ENCODE results near the gene LINGO3. TPM values are rescaled to one million over a fixed set of nuclear protein-coding genes. Genes with fewer than 3 reads are reported as not detected.

LINGO3 gene
- total and polyA plus RNA-seq, 2 experiments from 2014 or later = not detected

GRCh38 chr19:2269244-2270156, 38.5 kb downstream of the LINGO3 start:
- Histone ChIP-seq H3F3A (ENCODE audit: insufficient read depth) (peaks cover 6% of the 10 kb centered on the region), H3K4me3 (peak overlapping the region; percentile 92), H3K27ac (peak overlapping the region; percentile 95), H3K9ac (peak overlapping the region; percentile 99), H3K36me3 (ENCODE audit: low read depth) (no peaks in the 10 kb centered on the region; the same call in 1 of the 2 replicates), H3K4me2 (ENCODE audit: unreplicated experiment) (peak overlapping the region; percentile 67), H3K9me3 (ENCODE audit: low read depth) (no peaks in the 10 kb centered on the region), H3K27me3 (replicated peaks; ENCODE audit: insufficient read depth) (no peaks in the 10 kb centered on the region), H4K20me1 (ENCODE audit: insufficient read depth) (peaks cover 14% of the 10 kb centered on the region), H3K79me2 (ENCODE audit: insufficient read depth) (peaks cover 66% of the 10 kb centered on the region), H3K4me1 (ENCODE audit: insufficient read depth) (peaks cover 24% of the 10 kb centered on the region), H3K9me2 (ENCODE audit: insufficient read depth) (no peaks in the 10 kb centered on the region), H2AFZ (peak overlapping the region; percentile 83)
- peak; percentile 96 for DNase-seq
- WGBS, 2 experiments (ENCODE audit: low coverage in 1 of 2, low lambda C conversion rate in 2 of 2, missing lambda C conversion rate in 2 of 2) = 1% methylated on average over 68 to 89 of the region's 103 CpGs
- no peak for TF ChIP-seq EZH2phosphoT487 (IDR thresholded peaks at IDR 0.05; ENCODE audit: insufficient read depth, low read depth)
- no peak for TF ChIP-seq EZH2 (IDR thresholded peaks at IDR 0.05; ENCODE audit: insufficient read depth, poor library complexity, severe bottlenecking)
- in situ Hi-C loops (cut with MboI) = no loop called here

GRCh38 chr19:2268861-2269243, 39.1 kb downstream of the LINGO3 start:
- Histone ChIP-seq H3K79me2 (ENCODE audit: insufficient read depth) (peaks cover 60% of the 10 kb centered on the region), H3K9me3 (ENCODE audit: low read depth) (no peaks in the 10 kb centered on the region), H3K4me3 (peak overlapping the region; percentile 76), H3K4me1 (ENCODE audit: insufficient read depth) (peaks cover 21% of the 10 kb centered on the region), H3K27ac (peak overlapping the region; percentile 23; the same call in 1 of the 2 replicates), H3F3A (ENCODE audit: insufficient read depth) (no peaks in the 10 kb centered on the region; the same call in 1 of the 2 replicates), H3K4me2 (ENCODE audit: unreplicated experiment) (peak overlapping the region; percentile 68), H3K9ac (peak overlapping the region; percentile 68), H3K27me3 (replicated peaks; ENCODE audit: insufficient read depth) (no peaks in the 10 kb centered on the region), H2AFZ (peak overlapping the region; percentile 83), H4K20me1 (ENCODE audit: insufficient read depth) (peaks cover 8% of the 10 kb centered on the region), H3K36me3 (ENCODE audit: low read depth) (no peaks in the 10 kb centered on the region; the same call in 1 of the 2 replicates), H3K9me2 (ENCODE audit: insufficient read depth) (no peaks in the 10 kb centered on the region)
- TF ChIP-seq EZH2 (IDR thresholded peaks at IDR 0.05; ENCODE audit: insufficient read depth, poor library complexity, severe bottlenecking) = no peak
- TF ChIP-seq EZH2phosphoT487 (IDR thresholded peaks at IDR 0.05; ENCODE audit: insufficient read depth, low read depth) = no peak
- in situ Hi-C loops (cut with MboI) = no loop called here
- DNase-seq = no peak
- 0 to 2% methylated on average over 17 to 19 of the region's 19 CpGs for WGBS, 2 experiments (ENCODE audit: low coverage in 1 of 2, low lambda C conversion rate in 2 of 2, missing lambda C conversion rate in 2 of 2)

GRCh38 chr19:2268480-2268830, 39.5 kb downstream of the LINGO3 start:
- no peaks in the 10 kb centered on the region for H3K9me3 ChIP-seq (ENCODE audit: low read depth)
- H3K9me2 ChIP-seq (ENCODE audit: insufficient read depth) = no peaks in the 10 kb centered on the region
- H3K36me3 ChIP-seq (ENCODE audit: low read depth) = no peaks in the 10 kb centered on the region; the same call in 1 of the 2 replicates
- 32 to 35% methylated on average over 4 of the region's 4 CpGs for WGBS, 2 experiments (ENCODE audit: low coverage in 1 of 2, low lambda C conversion rate in 2 of 2, missing lambda C conversion rate in 2 of 2)
- DNase-seq = no peak
- H3K4me3 ChIP-seq = peak overlapping the region; percentile 76
- peak overlapping the region; percentile 83 for H2AFZ ChIP-seq
- peak overlapping the region; percentile 68 for H3K9ac ChIP-seq
- H3F3A ChIP-seq (ENCODE audit: insufficient read depth) = no peaks in the 10 kb centered on the region
- no peak overlapping the region for H3K27ac ChIP-seq
- in situ Hi-C loops (cut with MboI) = no loop called here
- TF ChIP-seq EZH2 (IDR thresholded peaks at IDR 0.05; ENCODE audit: insufficient read depth, poor library complexity, severe bottlenecking) = no peak
- no peak for TF ChIP-seq EZH2phosphoT487 (IDR thresholded peaks at IDR 0.05; ENCODE audit: insufficient read depth, low read depth)
- peaks cover 19% of the 10 kb centered on the region for H3K4me1 ChIP-seq (ENCODE audit: insufficient read depth)
- H3K4me2 ChIP-seq (ENCODE audit: unreplicated experiment) = peak overlapping the region; percentile 68
- peaks cover 56% of the 10 kb centered on the region for H3K79me2 ChIP-seq (ENCODE audit: insufficient read depth)
- no peaks in the 10 kb centered on the region for H3K27me3 ChIP-seq (replicated peaks; ENCODE audit: insufficient read depth)
- peaks cover 6% of the 10 kb centered on the region; the same call in 1 of the 2 replicates for H4K20me1 ChIP-seq (ENCODE audit: insufficient read depth)

GRCh38 chr19:2266183-2266993, 41.6 kb downstream of the LINGO3 start:
- peak; percentile 95 for DNase-seq
- no peaks in the 10 kb centered on the region for H3K9me2 ChIP-seq (ENCODE audit: insufficient read depth)
- no peaks in the 10 kb centered on the region for H3K36me3 ChIP-seq (ENCODE audit: low read depth)
- 33 to 35% methylated on average over 18 of the region's 18 CpGs for WGBS, 2 experiments (ENCODE audit: low coverage in 1 of 2, low lambda C conversion rate in 2 of 2, missing lambda C conversion rate in 2 of 2)
- H4K20me1 ChIP-seq (ENCODE audit: insufficient read depth) = no peaks in the 10 kb centered on the region
- peaks cover 35% of the 10 kb centered on the region for H3K79me2 ChIP-seq (ENCODE audit: insufficient read depth)
- in situ Hi-C loops (cut with MboI) = no loop called here
- H3F3A ChIP-seq (ENCODE audit: insufficient read depth) = no peaks in the 10 kb centered on the region
- peaks cover 12% of the 10 kb centered on the region; the same call in 1 of the 2 replicates for H3K4me1 ChIP-seq (ENCODE audit: insufficient read depth)
- H3K9me3 ChIP-seq (ENCODE audit: low read depth) = no peaks in the 10 kb centered on the region
- H3K4me2 ChIP-seq (ENCODE audit: unreplicated experiment) = peak overlapping the region; percentile 24
- peak overlapping the region; percentile 20; the same call in 1 of the 2 replicates for H3K9ac ChIP-seq
- 0 out of 2 replicates have a peak overlapping the region, but pooled peaks have one; percentile 1 for H3K27ac ChIP-seq
- H3K4me3 ChIP-seq = peak overlapping the region; percentile 6; the same call in 1 of the 2 replicates
- H2AFZ ChIP-seq = peak overlapping the region; percentile 80
- no peak for TF ChIP-seq EZH2 (IDR thresholded peaks at IDR 0.05; ENCODE audit: insufficient read depth, poor library complexity, severe bottlenecking)
- TF ChIP-seq EZH2phosphoT487 (IDR thresholded peaks at IDR 0.05; ENCODE audit: insufficient read depth, low read depth) = no peak
- H3K27me3 ChIP-seq (replicated peaks; ENCODE audit: insufficient read depth) = no peaks in the 10 kb centered on the region
